ENCODE measurements around the gene VPS33A.
"Not testable (repeated sequence)": the region's sequence is repeated elsewhere in the genome, so short reads cannot be mapped to it uniquely, and the experiment has no call there.

Gene VPS33A

DNA sequence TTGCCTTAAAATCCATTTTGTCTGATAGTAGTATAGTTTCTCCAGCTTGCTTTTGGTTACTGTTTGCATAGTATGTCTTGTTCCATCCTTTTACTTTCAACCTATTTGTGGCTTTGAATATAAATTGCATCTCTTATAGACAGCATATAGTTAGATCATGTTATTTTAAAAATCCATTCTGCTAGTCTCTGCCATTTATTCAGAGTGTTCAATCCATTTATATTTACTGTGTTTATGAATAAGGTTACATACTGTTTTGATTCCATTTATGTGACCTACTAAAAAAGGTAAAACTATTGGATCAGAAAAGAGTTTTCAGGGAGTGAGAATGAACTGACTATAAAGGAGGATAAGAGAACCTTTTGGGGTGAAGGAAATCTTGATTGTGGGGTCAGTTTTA lies 29.6 kb upstream of the VPS33A start:
- H3K36me3 ChIP-seq (ENCODE audit: control insufficient read depth, insufficient read depth, low read length), result 0 out of 2 replicates have a peak, but pooled peaks cover 2% of the 10 kb centered on the region
- no peaks in the 10 kb centered on the region for H3K27me3 ChIP-seq (ENCODE audit: control insufficient read depth, insufficient read depth, low read length)
- H3K4me3 ChIP-seq (ENCODE audit: low read depth, low read length), result no peak overlapping the region
- H3K9me3 ChIP-seq (ENCODE audit: control insufficient read depth, insufficient read depth, low read length), result no peaks in the 10 kb centered on the region
- H3K4me1 ChIP-seq (ENCODE audit: control insufficient read depth, insufficient read depth, low read length), result no peaks in the 10 kb centered on the region
- H3K27ac ChIP-seq (ENCODE audit: low read depth, low read length), result no peak overlapping the region
- H3K9ac ChIP-seq (ENCODE audit: low read depth, low read length), result no peak overlapping the region

DNA sequence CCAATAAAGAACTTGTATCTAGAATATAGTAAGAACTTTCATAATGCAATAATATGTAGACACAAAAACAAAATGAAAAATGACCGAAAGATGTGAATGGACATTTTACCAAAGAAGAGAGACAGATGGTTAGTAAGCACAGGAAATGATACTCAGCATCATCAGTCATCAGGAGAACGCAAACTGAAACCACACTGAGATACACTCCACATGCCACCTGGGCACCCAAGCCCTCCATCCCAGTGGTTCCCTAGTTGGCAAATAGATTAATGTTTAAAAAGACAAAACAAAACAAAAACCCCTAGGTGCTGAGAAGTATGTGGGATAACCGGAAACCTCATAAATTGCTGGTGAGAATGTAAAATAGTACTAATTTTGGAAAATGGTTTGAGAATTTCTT lies 26.8 kb upstream of the VPS33A start:
- Histone ChIP-seq H3K4me1 (ENCODE audit: control insufficient read depth, insufficient read depth, low read length) (no peaks in the 10 kb centered on the region), H3K4me3 (ENCODE audit: low read depth, low read length) (no peak overlapping the region), H3K27ac (ENCODE audit: low read depth, low read length) (no peak overlapping the region), H3K9ac (ENCODE audit: low read depth, low read length) (no peak overlapping the region), H3K27me3 (ENCODE audit: control insufficient read depth, insufficient read depth, low read length) (no peaks in the 10 kb centered on the region), H3K9me3 (ENCODE audit: control insufficient read depth, insufficient read depth, low read length) (no peaks in the 10 kb centered on the region), H3K36me3 (ENCODE audit: control insufficient read depth, insufficient read depth, low read length) (peaks cover 5% of the 10 kb centered on the region; the same call in 1 of the 2 replicates)

DNA sequence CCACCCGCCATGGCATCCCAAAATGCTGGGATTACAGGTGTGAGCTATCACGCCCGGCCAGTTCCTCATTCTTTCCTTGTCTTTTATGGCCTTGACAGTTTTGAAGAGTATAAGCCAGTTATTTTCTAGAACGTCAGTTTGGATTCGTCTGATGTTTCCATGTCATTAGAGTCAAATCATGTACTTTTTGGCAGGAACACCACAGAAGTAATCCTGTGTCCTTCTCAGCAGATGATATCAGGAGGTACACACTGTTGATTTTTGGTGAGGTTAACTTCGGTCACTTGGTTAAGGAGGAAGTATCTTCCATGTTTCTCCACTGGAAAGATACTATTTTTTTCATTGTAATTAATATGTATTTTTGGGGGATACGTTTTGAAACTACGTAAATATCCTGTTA lies 25.1 kb upstream of the VPS33A start:
- Histone ChIP-seq H3K4me1 (ENCODE audit: control insufficient read depth, insufficient read depth, low read length) (no peaks in the 10 kb centered on the region), H3K27me3 (ENCODE audit: control insufficient read depth, insufficient read depth, low read length) (no peaks in the 10 kb centered on the region), H3K9me3 (ENCODE audit: control insufficient read depth, insufficient read depth, low read length) (no peaks in the 10 kb centered on the region), H3K9ac (ENCODE audit: low read depth, low read length) (no peak overlapping the region), H3K36me3 (ENCODE audit: control insufficient read depth, insufficient read depth, low read length) (peaks cover 5% of the 10 kb centered on the region; the same call in 1 of the 2 replicates), H3K27ac (ENCODE audit: low read depth, low read length) (no peak overlapping the region), H3K4me3 (ENCODE audit: low read depth, low read length) (no peak overlapping the region)

DNA sequence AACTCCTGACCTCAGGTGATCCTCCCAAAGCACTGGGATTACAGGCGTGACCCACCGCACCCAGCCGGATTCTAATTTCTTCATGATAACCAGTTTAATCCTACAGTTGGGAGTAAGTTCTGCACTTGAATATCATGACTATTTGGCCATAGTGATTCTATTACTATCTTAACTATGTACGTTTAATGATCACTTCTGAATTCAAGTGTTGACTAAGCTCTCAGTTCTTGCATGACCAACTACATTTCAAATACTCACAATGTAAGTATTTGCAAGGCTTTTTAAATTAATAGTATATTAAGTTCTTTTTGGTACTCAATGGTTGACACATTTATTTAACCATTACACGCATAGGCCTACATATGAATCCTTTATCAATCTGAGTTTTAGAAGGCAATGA lies 17.4 kb upstream of the VPS33A start:
- Histone ChIP-seq H3K36me3 (ENCODE audit: control insufficient read depth, insufficient read depth, low read length) (peaks cover 3% of the 10 kb centered on the region; the same call in 1 of the 2 replicates), H3K9ac (ENCODE audit: low read depth, low read length) (no peak overlapping the region), H3K4me3 (ENCODE audit: low read depth, low read length) (no peak overlapping the region), H3K9me3 (ENCODE audit: control insufficient read depth, insufficient read depth, low read length) (no peaks in the 10 kb centered on the region), H3K27me3 (ENCODE audit: control insufficient read depth, insufficient read depth, low read length) (no peaks in the 10 kb centered on the region), H3K4me1 (ENCODE audit: control insufficient read depth, insufficient read depth, low read length) (no peaks in the 10 kb centered on the region), H3K27ac (ENCODE audit: low read depth, low read length) (no peak overlapping the region)

DNA sequence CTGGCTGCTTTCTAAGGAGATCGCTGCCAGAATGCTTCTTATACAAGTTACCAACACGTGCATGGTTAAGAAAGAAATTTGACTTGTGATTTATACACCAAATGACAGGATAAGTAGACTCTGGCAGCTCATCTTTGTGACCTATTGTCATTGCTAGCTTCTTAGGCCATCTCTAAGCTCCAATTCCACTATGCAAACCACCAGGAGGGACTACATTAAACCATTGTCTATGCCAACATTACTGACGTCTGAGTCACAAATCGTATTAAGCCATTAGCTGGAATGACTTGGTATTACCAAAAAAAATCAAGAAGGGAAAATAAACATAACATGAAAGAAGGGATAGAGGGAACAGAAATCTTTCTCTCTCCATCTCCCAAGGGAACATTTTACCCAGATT lies 15.8 kb upstream of the VPS33A start:
- H3K9me3 ChIP-seq (ENCODE audit: control insufficient read depth, insufficient read depth, low read length), result no peaks in the 10 kb centered on the region

DNA sequence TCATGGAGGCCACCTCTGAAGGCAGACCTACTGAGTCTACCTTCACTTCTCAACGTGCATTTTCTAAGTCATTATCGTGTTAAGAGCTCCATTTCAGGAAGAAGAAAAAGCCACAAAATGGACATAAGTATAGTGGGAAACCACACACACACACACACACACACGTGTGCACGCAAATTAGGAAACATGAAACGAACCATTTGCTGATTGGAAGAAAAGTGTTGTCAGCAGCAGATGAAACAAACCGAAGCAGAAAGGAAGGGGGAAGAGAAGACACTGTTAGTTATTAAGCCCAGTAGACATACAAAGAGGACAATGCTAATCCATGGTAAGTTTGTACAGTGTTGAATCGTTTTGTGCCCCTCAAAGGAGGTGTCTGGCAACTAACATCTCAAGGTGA lies 9.9 kb upstream of the VPS33A start:
- no peaks in the 10 kb centered on the region for H3K27me3 ChIP-seq (ENCODE audit: control insufficient read depth, insufficient read depth, low read length)
- no peak overlapping the region for H3K4me3 ChIP-seq (ENCODE audit: low read depth, low read length)
- H3K9me3 ChIP-seq (ENCODE audit: control insufficient read depth, insufficient read depth, low read length), result no peaks in the 10 kb centered on the region
- no peaks in the 10 kb centered on the region for H3K4me1 ChIP-seq (ENCODE audit: control insufficient read depth, insufficient read depth, low read length)
- no peak overlapping the region for H3K9ac ChIP-seq (ENCODE audit: low read depth, low read length)
- peaks cover 8% of the 10 kb centered on the region; the same call in 1 of the 2 replicates for H3K36me3 ChIP-seq (ENCODE audit: control insufficient read depth, insufficient read depth, low read length)
- H3K27ac ChIP-seq (ENCODE audit: low read depth, low read length), result no peak overlapping the region

More for the DNA sequence above, 15.8 kb upstream of the VPS33A start:
- Histone ChIP-seq H3K9ac (ENCODE audit: low read depth, low read length) (no peak overlapping the region), H3K36me3 (ENCODE audit: control insufficient read depth, insufficient read depth, low read length) (no peaks in the 10 kb centered on the region; the same call in 1 of the 2 replicates), H3K4me3 (ENCODE audit: low read depth, low read length) (no peak overlapping the region), H3K27ac (ENCODE audit: low read depth, low read length) (no peak overlapping the region), H3K4me1 (ENCODE audit: control insufficient read depth, insufficient read depth, low read length) (no peaks in the 10 kb centered on the region), H3K27me3 (ENCODE audit: control insufficient read depth, insufficient read depth, low read length) (no peaks in the 10 kb centered on the region)

DNA sequence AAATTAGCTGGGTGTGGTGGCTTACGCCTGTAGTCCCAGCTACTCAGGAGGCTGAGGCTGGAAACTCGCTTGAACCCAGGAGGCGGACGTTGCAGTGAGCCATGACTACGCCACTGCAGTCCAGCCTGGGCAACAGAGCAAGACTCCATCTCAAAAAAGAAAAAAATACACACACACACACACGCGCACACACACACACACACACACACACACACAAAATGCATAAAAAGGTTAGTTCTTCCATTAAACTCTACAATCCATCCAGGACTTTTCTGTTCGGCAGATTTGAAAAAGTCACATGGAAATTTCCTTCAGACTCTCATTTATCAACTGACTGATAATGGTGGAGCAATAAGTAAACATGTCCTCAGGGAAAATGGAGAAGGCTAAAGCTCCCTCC lies 9.2 kb upstream of the VPS33A start:
- H3K27me3 ChIP-seq (ENCODE audit: control insufficient read depth, insufficient read depth, low read length), result no peaks in the 10 kb centered on the region
- H3K9me3 ChIP-seq (ENCODE audit: control insufficient read depth, insufficient read depth, low read length), result no peaks in the 10 kb centered on the region
- H3K27ac ChIP-seq (ENCODE audit: low read depth, low read length), result no peak overlapping the region

DNA sequence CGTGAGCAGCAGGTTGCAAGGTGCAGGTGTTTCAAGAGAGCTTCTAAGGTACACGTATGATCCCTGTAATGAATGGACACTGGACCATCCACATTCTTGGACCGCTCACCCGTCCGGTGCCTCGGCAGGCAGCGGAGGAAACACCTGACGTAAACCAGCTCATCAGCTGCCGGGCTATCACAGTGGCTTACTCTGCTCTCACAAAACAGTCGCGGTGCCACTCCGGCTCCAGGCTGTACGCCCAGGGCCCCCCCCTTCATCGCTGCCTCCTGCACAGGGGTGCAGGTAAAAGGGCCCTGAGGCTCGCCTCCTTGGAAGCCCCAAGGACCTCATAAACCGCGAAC lies 436 bp downstream of the VPS33A start:
- peak overlapping the region; percentile 92 for H3K4me3 ChIP-seq (ENCODE audit: low read depth, low read length)
- H3K27me3 ChIP-seq (ENCODE audit: control insufficient read depth, insufficient read depth, low read length), result no peaks in the 10 kb centered on the region
- peak overlapping the region; percentile 81 for H3K27ac ChIP-seq (ENCODE audit: low read depth, low read length)
- peaks cover 26% of the 10 kb centered on the region for H3K36me3 ChIP-seq (ENCODE audit: control insufficient read depth, insufficient read depth, low read length)
- peak overlapping the region; percentile 91 for H3K9ac ChIP-seq (ENCODE audit: low read depth, low read length)
- H3K4me1 ChIP-seq (ENCODE audit: control insufficient read depth, insufficient read depth, low read length), result 0 out of 2 replicates have a peak, but pooled peaks cover 6% of the 10 kb centered on the region
- no peaks in the 10 kb centered on the region for H3K9me3 ChIP-seq (ENCODE audit: control insufficient read depth, insufficient read depth, low read length)

More for the DNA sequence above, 9.2 kb upstream of the VPS33A start:
- Histone ChIP-seq H3K9ac (ENCODE audit: low read depth, low read length) (no peak overlapping the region), H3K4me3 (ENCODE audit: low read depth, low read length) (no peak overlapping the region), H3K4me1 (ENCODE audit: control insufficient read depth, insufficient read depth, low read length) (no peaks in the 10 kb centered on the region), H3K36me3 (ENCODE audit: control insufficient read depth, insufficient read depth, low read length) (peaks cover 8% of the 10 kb centered on the region; the same call in 1 of the 2 replicates)

DNA sequence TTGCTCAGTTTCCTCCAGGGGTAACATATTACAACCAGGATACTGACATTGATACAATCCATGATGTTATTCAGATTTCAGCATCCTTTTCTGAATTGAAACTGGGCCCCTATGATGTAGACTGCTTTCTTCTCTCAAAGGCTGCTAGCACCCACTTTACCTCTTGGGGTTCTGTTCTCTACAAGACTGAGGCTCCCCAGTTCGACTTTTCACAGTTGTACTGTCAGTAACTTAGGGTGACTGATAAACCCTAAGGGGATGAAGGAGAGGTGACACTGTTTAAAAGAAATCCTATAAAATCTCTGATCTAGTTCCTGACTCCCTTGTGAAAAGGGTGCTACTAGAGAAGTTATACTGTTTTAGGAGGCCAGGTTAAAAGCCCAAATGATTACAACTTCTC lies 818 bp downstream of the VPS33A start:
- H3K27ac ChIP-seq (ENCODE audit: low read depth, low read length), result peak overlapping the region; percentile 81

DNA sequence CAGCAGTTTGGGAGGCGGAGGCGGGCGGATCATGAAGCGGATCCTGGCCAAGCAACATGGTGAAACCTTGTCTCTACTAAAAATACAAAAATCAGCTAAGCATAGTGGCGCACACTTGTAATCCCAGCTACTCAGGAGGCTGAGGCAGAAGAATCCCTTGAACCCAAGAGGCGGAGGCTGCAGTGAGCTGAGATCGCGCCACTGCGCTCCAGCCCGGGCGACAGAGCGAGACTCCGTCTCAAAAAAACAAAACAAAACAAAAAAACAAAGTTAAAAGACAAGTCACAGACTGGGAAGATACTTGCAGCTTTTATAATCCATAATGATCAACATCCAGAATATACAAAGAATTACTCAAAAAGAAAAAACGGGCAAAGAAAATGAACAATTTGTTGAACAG lies 5.6 kb downstream of the VPS33A start:
- H3K36me3 ChIP-seq (ENCODE audit: control insufficient read depth, insufficient read depth, low read length), result peaks cover 68% of the 10 kb centered on the region
- not testable (repeated sequence) for H3K27ac ChIP-seq (ENCODE audit: low read depth, low read length); H3K4me1 ChIP-seq (ENCODE audit: control insufficient read depth, insufficient read depth, low read length); H3K9me3 ChIP-seq (ENCODE audit: control insufficient read depth, insufficient read depth, low read length); H3K27me3 ChIP-seq (ENCODE audit: control insufficient read depth, insufficient read depth, low read length); H3K9ac ChIP-seq (ENCODE audit: low read depth, low read length); H3K4me3 ChIP-seq (ENCODE audit: low read depth, low read length)

More for the DNA sequence above, 818 bp downstream of the VPS33A start:
- Histone ChIP-seq H3K4me3 (ENCODE audit: low read depth, low read length) (peak overlapping the region; percentile 92), H3K36me3 (ENCODE audit: control insufficient read depth, insufficient read depth, low read length) (peaks cover 29% of the 10 kb centered on the region), H3K27me3 (ENCODE audit: control insufficient read depth, insufficient read depth, low read length) (no peaks in the 10 kb centered on the region), H3K9ac (ENCODE audit: low read depth, low read length) (peak overlapping the region; percentile 91), H3K4me1 (ENCODE audit: control insufficient read depth, insufficient read depth, low read length) (0 out of 2 replicates have a peak, but pooled peaks cover 6% of the 10 kb centered on the region), H3K9me3 (ENCODE audit: control insufficient read depth, insufficient read depth, low read length) (no peaks in the 10 kb centered on the region)

DNA sequence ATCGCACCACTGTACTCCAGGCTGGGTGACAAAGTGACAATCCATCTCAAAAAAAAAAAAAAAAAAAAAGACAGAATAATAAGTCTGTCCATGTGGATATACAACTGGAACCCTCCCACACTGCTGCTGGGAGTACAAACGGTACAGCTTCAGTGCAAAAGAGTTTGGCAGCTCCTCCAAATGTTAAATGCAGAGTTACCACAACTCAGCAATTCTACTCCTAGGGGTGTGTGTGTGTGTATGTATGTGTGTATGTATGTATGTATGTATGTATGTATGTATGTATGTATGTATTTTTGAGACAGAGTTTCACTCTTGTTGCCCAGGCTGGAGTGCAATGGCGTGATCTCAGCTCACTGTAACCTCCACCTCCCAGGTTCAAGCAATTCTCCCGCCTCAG lies 7.4 kb downstream of the VPS33A start:
- not testable (repeated sequence) for H3K9ac ChIP-seq (ENCODE audit: low read depth, low read length); H3K4me3 ChIP-seq (ENCODE audit: low read depth, low read length); H3K4me1 ChIP-seq (ENCODE audit: control insufficient read depth, insufficient read depth, low read length); H3K27me3 ChIP-seq (ENCODE audit: control insufficient read depth, insufficient read depth, low read length); H3K9me3 ChIP-seq (ENCODE audit: control insufficient read depth, insufficient read depth, low read length); H3K27ac ChIP-seq (ENCODE audit: low read depth, low read length)
- peaks cover 66% of the 10 kb centered on the region for H3K36me3 ChIP-seq (ENCODE audit: control insufficient read depth, insufficient read depth, low read length)

DNA sequence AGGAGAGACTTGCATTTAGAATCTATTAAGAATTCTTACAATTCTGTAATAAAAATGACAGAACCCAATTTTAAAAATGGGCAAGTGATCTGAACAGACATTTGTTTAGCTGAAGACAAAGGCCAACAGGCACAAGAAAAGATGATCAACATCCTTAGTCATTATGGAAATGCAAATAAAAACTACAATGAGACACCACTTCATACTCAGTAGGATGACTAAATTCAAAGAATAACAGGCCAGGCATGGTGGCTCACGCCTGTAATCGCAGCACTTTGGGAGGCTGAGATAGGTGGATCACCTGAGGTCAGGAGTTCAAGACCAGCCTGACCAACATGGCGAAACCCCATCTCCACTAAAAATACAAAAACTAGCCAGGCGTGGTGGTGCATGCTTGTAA lies 7.8 kb downstream of the VPS33A start:
- H3K4me3 ChIP-seq (ENCODE audit: low read depth, low read length); H3K4me1 ChIP-seq (ENCODE audit: control insufficient read depth, insufficient read depth, low read length); H3K9ac ChIP-seq (ENCODE audit: low read depth, low read length); H3K27me3 ChIP-seq (ENCODE audit: control insufficient read depth, insufficient read depth, low read length); H3K9me3 ChIP-seq (ENCODE audit: control insufficient read depth, insufficient read depth, low read length); H3K27ac ChIP-seq (ENCODE audit: low read depth, low read length): not testable (repeated sequence)
- H3K36me3 ChIP-seq (ENCODE audit: control insufficient read depth, insufficient read depth, low read length), result peaks cover 61% of the 10 kb centered on the region

Data from HUES48 (cell line).